Sigmoid colon (tissue), 4 donors: ENCODE measurements around the gene NCR2.

ENCODE experiments used
- CTCF ChIP-seq, 4 experiments: fragments of 450-650 bp in 3 of 4; fragments of 200-600 bp in 1 of 4; IDR thresholded peaks; one replicate each; pipeline ENCODE4 v1.5.1; 2016 to 2019; ENCODE audit warnings: antibody characterized with exemption in 4 of 4, mild to moderate bottlenecking in 3 of 4, moderate library complexity in 2 of 4
- POLR2A ChIP-seq, 2 donors: fragments of 450-650 bp; IDR thresholded peaks; one replicate each; pipeline ENCODE4 v1.6.1; 2016; ENCODE audit warnings: antibody characterized with exemption in 2 of 2, mild to moderate bottlenecking in 2 of 2, moderate library complexity in 2 of 2
- POLR2AphosphoS5 ChIP-seq, 4 donors: sonication (generic); formaldehyde crosslinking; IDR thresholded peaks; one replicate each; pipeline ENCODE4 v1.6.1; 2017; ENCODE audit warnings: antibody characterized with exemption in 4 of 4

GRCh38 chr6:41331401-41332150, 3.8 kb upstream of the NCR2 start:
- no peak for TF ChIP-seq CTCF (IDR thresholded peaks at IDR 0.05)
- no peak for TF ChIP-seq POLR2AphosphoS5 (IDR thresholded peaks at IDR 0.05)
- no peak for TF ChIP-seq POLR2A (IDR thresholded peaks at IDR 0.05)
